ENCODE data around the gene AP3B2.

The AP3B2 gene

DNA sequence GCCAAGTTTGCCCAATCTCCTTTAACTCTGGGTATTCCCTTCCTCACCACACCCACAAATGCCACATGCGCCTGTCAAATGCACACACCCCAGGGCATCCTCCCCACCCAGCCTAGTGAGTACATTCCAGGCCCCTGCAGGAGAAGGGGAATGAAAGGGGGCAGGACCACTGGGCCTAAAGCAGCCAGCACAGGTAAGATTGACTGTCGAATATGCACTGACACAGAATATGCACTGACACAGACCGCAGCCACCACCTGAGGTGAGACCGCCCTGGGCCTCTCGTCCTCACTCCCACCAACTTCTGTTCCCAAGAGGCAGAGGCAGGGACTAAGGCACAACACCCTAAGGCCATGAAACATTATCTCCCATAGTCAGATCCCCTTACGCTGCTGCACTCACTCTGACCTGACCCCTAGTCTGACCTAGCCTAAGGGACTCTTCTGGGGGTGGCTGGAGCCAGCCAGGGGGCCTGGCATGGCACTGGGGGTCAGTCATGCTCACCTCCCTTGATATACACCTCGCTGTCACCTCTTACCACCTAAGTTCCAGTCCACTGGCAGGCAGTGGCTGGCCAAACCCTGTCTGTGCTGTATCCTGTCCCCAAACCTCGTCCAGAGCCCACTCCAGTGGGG lies 10.8 kb downstream of the AP3B2 start:
- no peak for DNase-seq (ENCODE audit: low spot score)
- FAIRE-seq, result no peak

DNA sequence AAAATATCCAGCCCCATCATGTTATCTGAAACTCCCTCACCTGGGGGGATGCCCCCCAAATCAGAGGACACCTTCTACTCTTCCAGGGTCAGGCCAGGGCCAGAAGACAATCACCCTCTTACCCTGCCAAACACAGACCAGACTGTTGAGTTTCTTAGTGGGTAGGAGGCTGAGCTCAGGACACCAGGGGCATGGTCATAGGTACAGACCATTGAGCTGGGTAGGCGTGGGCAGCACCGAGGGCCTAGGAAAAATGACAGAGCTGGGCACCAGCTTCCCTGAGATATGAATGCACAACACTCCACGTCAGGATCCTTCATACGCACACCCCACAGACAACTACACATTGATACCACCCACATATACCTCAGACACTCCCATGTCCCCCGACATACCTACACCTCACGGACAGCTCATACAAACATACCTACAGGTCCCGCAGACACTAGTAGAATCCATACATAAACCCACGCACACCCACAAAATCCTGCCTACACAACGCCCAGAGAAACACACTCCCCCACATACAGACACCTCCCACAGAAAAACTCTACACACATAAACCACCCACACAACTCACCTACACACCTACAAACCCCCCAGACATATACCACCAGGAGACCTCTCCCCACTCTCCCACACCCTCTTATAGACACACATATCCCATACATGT lies 11.8 kb downstream of the AP3B2 start:
- no peak for FAIRE-seq
- no peak for DNase-seq (ENCODE audit: low spot score)

DNA sequence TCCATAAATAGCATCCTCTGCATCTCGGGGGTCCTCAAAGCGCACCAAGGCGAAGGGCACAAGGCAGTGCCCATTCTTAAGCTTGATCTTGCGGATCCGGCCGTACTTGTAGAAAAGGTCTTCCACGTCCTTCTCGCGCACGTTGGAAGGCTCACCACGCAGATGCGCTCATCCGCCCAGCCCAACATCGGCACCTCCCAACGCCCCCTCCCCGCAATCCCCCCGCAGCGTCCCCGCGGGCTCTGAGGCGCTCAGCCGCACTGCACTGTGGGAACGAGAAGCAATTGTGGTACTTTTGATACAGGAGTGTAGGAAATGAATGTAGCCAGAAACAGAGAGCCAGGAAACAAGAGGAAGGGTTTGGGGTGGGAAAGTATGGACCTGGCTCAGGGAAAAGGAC lies 17.5 kb downstream of the AP3B2 start:
- FAIRE-seq, result no peak
- no peak for DNase-seq (ENCODE audit: low spot score)

DNA sequence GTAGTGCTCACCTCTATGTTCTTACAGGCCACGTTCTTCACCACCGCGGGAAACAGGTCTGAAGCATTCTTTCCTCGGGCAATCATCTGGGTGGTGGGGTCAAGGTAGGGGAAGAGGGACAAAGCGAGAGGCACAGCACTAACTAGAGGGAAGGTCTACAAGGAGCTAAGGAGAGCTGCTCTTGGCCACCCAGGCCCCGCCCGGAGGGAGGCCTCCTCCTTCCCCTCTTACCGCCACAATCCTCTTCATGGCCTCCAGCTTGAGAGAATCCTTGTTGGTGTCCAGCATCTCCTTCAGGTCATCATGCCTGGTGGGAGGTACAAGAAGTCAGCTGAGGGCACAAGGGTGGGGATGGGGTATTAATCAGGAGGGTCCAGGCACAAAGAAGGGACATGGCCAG lies 20.5 kb downstream of the AP3B2 start:
- DNase-seq (ENCODE audit: low spot score) (no peak), FAIRE-seq (no peak)

GRCh38 chr15:82688691-82689090 lies 21.0 kb downstream of the AP3B2 start:
- FAIRE-seq, result no peak
- no peak for DNase-seq (ENCODE audit: low spot score)

- FAIRE-seq, result no peak
- no peak for DNase-seq (ENCODE audit: low spot score)
Measured at GRCh38 chr15:82681371-82681770, 28.3 kb downstream of the AP3B2 start.

- DNase-seq (ENCODE audit: low spot score), result no peak
- no peak for FAIRE-seq
Measured at GRCh38 chr15:82680200-82681102, 29.2 kb downstream of the AP3B2 start.

GRCh38 chr15:82679626-82680199 lies 30.0 kb downstream of the AP3B2 start:
- FAIRE-seq (no peak), DNase-seq (ENCODE audit: low spot score) (no peak)

DNA sequence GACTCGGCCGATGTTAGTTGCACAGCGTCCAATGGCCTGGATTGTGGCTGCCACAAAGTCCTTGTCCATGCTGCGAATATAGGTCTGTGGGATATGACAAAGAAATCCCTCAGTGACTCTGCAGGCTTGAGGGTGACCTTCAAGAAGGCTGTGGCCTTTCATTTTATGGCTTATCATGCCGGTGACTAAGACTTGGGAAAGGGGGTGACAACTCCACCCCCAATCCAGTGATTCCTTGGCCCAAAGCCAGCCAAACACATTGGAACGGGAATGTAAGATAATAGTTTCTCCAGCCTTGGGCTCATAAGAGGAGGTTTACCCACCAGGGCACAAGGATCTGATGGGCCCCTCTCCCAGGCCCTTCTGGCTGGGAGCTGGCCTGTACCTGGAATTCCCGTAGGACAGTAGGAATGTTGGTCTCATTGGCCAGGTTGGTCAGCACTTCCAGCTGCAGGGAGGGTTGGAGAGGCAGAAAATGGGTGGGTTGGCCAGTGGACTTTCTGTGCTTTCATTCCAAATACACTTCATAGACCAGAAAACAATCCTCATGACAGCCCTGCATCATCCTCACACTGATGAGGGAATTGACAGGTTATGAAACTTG lies 31.9 kb downstream of the AP3B2 start:
- DNase-seq (ENCODE audit: low spot score) (no peak), FAIRE-seq (no peak)

- FAIRE-seq (no peak), DNase-seq (ENCODE audit: low spot score) (no peak)
Measured at GRCh38 chr15:82674873-82675272, 34.8 kb downstream of the AP3B2 start.

GRCh38 chr15:82670699-82671098 lies 39.0 kb downstream of the AP3B2 start:
- DNase-seq (ENCODE audit: low spot score) (no peak), FAIRE-seq (no peak)

GRCh38 chr15:82666606-82667005 lies 43.1 kb downstream of the AP3B2 start:
- FAIRE-seq (no peak), DNase-seq (ENCODE audit: low spot score) (no peak)

DNA sequence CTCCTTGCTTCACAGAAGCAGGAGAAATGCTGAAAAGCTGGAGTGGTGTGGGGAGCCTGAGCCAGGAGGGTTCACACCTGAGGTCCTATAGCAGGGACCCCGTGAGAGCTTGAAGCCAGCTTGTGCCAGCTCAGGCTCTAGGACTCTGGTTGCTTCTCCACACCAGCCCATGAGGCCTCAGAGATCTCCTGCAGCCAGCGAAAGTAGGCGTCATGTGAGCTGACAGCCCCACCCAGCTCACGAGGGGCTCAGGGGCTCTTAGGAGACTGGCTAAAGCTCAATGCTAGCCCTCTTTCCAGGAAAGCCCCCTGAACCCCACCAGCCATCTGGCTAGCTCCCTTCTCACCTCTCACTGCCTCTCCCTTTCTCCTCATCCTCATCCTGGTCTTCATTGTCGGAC lies 45.7 kb downstream of the AP3B2 start:
- DNase-seq (ENCODE audit: low spot score) (no peak), FAIRE-seq (no peak)

DNA sequence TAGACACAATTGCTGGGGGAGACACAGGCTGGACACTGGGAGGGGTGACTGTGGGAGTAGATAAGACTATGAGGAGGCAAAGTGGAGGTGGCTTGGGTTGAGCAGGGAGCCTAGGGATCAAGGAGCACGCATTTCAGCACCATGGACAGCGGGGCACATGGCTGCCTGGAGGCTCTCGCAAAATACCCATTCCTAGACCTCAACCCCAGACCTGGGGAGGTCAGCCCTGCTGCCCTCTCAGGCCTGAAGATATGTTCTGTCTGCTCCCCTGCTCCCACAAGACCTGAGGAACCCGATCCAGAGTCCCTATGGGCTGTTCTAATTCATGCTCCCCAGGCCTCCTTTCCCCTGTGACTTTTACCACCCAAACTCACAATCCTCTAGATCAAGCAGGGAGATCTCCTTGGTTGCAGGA lies 46.5 kb downstream of the AP3B2 start:
- FAIRE-seq, result no peak

DNA sequence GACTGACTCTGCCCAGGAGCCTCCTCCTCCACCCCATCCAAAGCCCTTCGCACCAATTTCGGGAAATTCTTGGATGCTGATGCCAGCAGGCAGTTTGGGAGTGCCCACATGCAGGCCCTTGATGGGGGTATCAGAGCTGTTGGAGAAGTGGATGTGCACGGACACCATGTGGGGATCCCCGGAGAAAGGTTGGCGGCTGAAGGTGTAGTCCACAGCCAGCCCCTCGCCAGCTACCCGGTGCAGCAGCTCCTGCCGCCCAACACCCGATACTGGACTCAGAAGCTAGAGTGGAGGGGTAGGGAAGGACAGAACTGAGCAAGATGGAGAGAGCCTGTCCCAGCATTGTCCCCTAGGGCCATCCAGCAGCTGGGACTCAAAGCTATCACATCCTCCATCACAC lies 47.0 kb downstream of the AP3B2 start:
- FAIRE-seq (no peak), DNase-seq (ENCODE audit: low spot score) (no peak)

More for the DNA sequence above, 46.5 kb downstream of the AP3B2 start:
- DNase-seq (ENCODE audit: low spot score), result peak; percentile 75

DNA sequence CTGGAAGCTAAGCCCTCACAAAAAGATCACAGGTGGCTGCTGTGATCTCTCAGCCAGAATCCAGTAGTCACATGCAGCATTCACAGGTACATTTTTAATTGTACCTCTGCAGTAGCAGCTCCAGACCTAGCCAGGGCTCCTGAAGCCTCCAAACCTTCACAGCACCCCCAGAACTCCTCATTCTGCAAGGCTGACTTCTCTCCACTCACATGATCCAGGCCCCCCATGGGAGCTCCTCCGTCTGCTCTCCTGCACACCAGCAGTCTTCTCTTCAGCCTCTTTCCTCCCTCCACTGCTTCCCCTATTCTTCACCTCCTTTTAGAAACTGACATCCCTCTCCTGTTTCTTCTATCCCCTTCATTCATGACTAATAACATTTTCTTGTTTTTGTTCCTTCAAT lies 49.3 kb downstream of the AP3B2 start:
- no peak for FAIRE-seq
- DNase-seq (ENCODE audit: low spot score), result no peak

DNA sequence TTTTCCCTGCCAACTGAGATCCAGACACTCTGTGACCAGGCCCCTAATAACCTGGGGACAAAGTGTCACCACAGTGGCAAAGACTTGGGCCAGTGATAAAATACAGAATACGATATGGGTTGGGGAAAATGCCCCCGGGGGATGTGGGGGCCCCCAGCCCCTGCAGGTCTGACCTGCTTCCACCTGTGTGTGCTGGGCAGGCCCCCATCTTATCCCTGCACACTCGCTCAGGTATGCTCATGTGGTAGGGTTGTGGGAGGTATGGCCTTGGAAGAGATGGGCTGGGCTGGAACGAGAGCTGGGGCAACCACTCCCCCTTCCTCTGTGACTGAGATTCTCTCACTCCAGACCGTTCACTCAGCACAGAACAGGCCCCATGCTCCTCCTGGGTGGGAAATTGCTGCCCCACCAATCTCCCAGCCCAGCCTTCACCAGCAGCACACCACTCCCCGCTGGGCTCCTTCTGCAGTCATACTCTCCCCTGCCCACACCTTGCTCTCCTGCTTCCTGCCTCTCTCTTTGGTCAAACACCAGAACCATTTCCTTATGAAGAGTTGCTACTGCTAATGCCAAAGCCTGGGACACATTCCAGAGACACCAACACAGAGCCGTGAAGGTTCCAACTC lies 52.9 kb downstream of the AP3B2 start:
- DNase-seq (ENCODE audit: low spot score), result no peak
- no peak for FAIRE-seq

DNA sequence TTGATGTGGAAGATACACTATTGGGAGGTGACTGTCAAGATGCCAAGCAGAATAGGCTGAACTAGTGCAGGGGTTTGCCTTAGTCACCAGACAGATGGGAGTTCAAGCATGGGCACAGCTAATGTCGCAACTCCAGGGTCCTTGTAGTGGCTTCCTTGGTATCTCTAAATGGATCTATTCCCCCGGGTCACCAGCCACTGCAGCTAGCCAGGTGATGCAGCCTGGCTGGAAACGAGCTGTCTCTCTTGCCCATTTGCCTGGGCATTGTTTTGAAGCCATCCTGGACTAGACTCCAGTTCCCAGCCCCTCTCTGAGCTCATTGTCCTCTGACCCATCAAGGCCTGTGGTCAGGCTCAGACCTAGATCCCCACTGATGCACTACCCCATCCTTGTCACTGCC lies 54.1 kb downstream of the AP3B2 start:
- DNase-seq (ENCODE audit: low spot score) (no peak), FAIRE-seq (no peak)

DNA sequence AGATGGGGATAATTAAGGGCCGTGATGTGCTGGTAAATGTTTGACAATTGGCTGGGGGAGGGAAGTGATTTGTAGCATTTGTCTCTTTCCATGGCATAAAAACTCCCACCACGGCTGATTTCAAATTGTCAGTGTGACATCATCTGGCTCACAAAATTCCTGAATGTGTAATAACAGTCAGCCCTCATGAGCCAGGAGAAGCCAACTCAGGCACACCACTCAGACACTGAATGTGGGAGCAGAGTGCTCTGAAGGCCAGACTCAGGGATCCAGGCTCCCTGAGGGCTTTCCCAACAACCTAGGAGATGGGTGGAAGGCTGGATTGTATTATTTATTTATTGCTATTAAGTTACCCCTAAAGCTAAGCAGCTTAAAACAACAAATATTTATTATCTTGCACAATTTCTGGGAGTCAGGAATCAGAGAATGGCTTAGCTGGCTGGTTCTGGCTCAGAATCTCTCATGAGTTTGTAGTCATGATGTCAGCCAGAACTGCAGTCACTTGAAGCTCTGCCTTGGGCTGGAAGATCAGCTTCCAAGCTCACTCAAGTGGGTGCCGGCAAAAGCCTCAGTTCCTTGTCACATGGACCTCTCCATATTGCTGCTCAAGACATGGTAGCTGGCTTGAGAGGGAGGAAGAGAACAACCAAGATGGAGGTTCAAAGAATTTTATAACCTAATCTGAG lies 56.0 kb downstream of the AP3B2 start:
- no peak for FAIRE-seq

DNA sequence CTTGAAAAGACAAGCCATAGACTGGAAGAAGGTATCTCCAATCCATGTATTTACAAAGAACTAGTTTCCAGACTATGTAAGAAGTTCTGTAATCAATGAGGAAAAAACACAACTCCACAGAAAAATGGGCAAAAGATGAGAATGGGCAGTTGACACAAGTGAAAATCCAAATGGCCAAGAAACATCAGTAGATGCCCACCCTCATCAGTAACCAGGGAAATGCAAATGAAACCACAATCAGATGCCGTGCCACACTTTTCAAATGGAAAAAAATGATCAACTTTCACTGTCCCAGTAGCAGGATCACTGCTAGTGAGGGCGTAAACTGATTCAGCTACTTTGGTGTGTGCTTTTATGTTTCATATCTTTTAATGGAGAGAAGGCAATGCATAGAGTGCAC lies 58.0 kb downstream of the AP3B2 start:
- FAIRE-seq, result no peak

More for the DNA sequence above, 56.0 kb downstream of the AP3B2 start:
- no peak for DNase-seq (ENCODE audit: low spot score)

More for the DNA sequence above, 58.0 kb downstream of the AP3B2 start:
- DNase-seq (ENCODE audit: low spot score), result no peak
